MM.1S (cell line): Measurements from ENCODE around the gene ALG9.

Experiments
- EZH2 ChIP-seq: fragments of 300-600 bp; sonication (generic); optimal IDR thresholded peaks from 2 replicates; pipeline ENCODE3; 2017; ENCODE audit warnings: low read depth, mild to moderate bottlenecking, antibody characterized with exemption, low read length, mixed read lengths
- EZH2phosphoT487 ChIP-seq: fragments of 300-600 bp; sonication (generic); IDR thresholded peaks from 2 replicates; pipeline ENCODE4 v1.6.1; 2018; ENCODE audit warnings: antibody characterized with exemption, low read length
- TF ChIP-seq, protein P1 (sequence below): fragments of 300-600 bp; sonication (generic); IDR thresholded peaks from 2 replicates; pipeline ENCODE4 v1.5.1; 2016; ENCODE audit warnings: antibody characterized with exemption, low read length, mixed read lengths

GRCh38 chr11:111743700-111744099, 127.7 kb downstream of the ALG9 start:
- TF ChIP-seq, protein P1, sequence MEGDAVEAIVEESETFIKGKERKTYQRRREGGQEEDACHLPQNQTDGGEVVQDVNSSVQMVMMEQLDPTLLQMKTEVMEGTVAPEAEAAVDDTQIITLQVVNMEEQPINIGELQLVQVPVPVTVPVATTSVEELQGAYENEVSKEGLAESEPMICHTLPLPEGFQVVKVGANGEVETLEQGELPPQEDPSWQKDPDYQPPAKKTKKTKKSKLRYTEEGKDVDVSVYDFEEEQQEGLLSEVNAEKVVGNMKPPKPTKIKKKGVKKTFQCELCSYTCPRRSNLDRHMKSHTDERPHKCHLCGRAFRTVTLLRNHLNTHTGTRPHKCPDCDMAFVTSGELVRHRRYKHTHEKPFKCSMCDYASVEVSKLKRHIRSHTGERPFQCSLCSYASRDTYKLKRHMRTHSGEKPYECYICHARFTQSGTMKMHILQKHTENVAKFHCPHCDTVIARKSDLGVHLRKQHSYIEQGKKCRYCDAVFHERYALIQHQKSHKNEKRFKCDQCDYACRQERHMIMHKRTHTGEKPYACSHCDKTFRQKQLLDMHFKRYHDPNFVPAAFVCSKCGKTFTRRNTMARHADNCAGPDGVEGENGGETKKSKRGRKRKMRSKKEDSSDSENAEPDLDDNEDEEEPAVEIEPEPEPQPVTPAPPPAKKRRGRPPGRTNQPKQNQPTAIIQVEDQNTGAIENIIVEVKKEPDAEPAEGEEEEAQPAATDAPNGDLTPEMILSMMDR: no peak
- TF ChIP-seq EZH2phosphoT487: no peak
- no peak for TF ChIP-seq EZH2
